Measurements from ENCODE around the gene SMDT1.
"Not testable (repeated sequence)": the region's sequence is repeated elsewhere in the genome, so short reads cannot be mapped to it uniquely, and the experiment has no call there.

SMDT1 gene

GRCh38 chr22:42108848-42109247, 29.3 kb downstream of the SMDT1 start:
- in situ Hi-C loops (cut with MboI; ENCODE audit: low sequenced_read_pairs): no loop called here

GRCh38 chr22:42111798-42112197, 32.3 kb downstream of the SMDT1 start:
- in situ Hi-C loops (cut with MboI; ENCODE audit: low sequenced_read_pairs): no loop called here

- in situ Hi-C loops (cut with MboI; ENCODE audit: low sequenced_read_pairs): not testable (repeated sequence)
These were observed 33.3 kb downstream of the SMDT1 start for GRCh38 chr22:42112793-42113192.

- in situ Hi-C loops (cut with MboI; ENCODE audit: low sequenced_read_pairs): no loop called here
These were observed 35.2 kb downstream of the SMDT1 start for GRCh38 chr22:42114721-42115120.

GRCh38 chr22:42115420-42115830, 35.9 kb downstream of the SMDT1 start:
- in situ Hi-C loops (cut with MboI; ENCODE audit: low sequenced_read_pairs): not testable (repeated sequence)

- in situ Hi-C loops (cut with MboI; ENCODE audit: low sequenced_read_pairs): no loop called here
These were observed 37.4 kb downstream of the SMDT1 start for GRCh38 chr22:42116848-42117424.

GRCh38 chr22:42120231-42121021, 40.9 kb downstream of the SMDT1 start:
- in situ Hi-C loops (cut with MboI; ENCODE audit: low sequenced_read_pairs): not testable (repeated sequence)

GRCh38 chr22:42123529-42123928, 44.0 kb downstream of the SMDT1 start:
- in situ Hi-C loops (cut with MboI; ENCODE audit: low sequenced_read_pairs): not testable (repeated sequence)

GRCh38 chr22:42127606-42128005, 48.1 kb downstream of the SMDT1 start:
- in situ Hi-C loops (cut with MboI; ENCODE audit: low sequenced_read_pairs): no loop called here

- in situ Hi-C loops (cut with MboI; ENCODE audit: low sequenced_read_pairs): not testable (repeated sequence)
These were observed 48.5 kb downstream of the SMDT1 start for GRCh38 chr22:42128007-42128406.

GRCh38 chr22:42128776-42129694, 49.5 kb downstream of the SMDT1 start:
- in situ Hi-C loops (cut with MboI; ENCODE audit: low sequenced_read_pairs): not testable (repeated sequence)

- in situ Hi-C loops (cut with MboI; ENCODE audit: low sequenced_read_pairs): not testable (repeated sequence)
These were observed 50.7 kb downstream of the SMDT1 start for GRCh38 chr22:42130182-42130581.

GRCh38 chr22:42130639-42131431, 51.3 kb downstream of the SMDT1 start, which contains the start of gene CYP2D6:
Gene CYP2D6 (minus strand): TSS chr22:42130810. CDS start chr22:42130791, 19 bp downstream.
- in situ Hi-C loops (cut with MboI; ENCODE audit: low sequenced_read_pairs): not testable (repeated sequence)

GRCh38 chr22:42131562-42131961, 52.1 kb downstream of the SMDT1 start:
- in situ Hi-C loops (cut with MboI; ENCODE audit: low sequenced_read_pairs): no loop called here

GRCh38 chr22:42132457-42132856, 53.0 kb downstream of the SMDT1 start:
- in situ Hi-C loops (cut with MboI; ENCODE audit: low sequenced_read_pairs): no loop called here

Data from HL-60/S4 treated with retinoic acid at 250 ng/mL for 4 days and 3 days (cell line).